Body of pancreas (tissue), 4 donors: Measurements from ENCODE around the gene F11R.

Experiments
- POLR2A ChIP-seq, 3 donors: fragments of 450-650 bp; IDR thresholded peaks; one replicate each; pipeline ENCODE4 v1.6.1; 2016; ENCODE audit warnings: antibody characterized with exemption in 3 of 3, mild to moderate bottlenecking in 2 of 3
- TF ChIP-seq, protein P1 (sequence below), 7 experiments: fragments of 450-650 bp in 4 of 7; fragments of 200-600 bp in 3 of 7; sonication (generic) in 3 of 7; IDR thresholded peaks; one replicate each; pipeline ENCODE4 v1.5.1; 2016 to 2019; ENCODE audit warnings: antibody characterized with exemption in 7 of 7

DNA sequence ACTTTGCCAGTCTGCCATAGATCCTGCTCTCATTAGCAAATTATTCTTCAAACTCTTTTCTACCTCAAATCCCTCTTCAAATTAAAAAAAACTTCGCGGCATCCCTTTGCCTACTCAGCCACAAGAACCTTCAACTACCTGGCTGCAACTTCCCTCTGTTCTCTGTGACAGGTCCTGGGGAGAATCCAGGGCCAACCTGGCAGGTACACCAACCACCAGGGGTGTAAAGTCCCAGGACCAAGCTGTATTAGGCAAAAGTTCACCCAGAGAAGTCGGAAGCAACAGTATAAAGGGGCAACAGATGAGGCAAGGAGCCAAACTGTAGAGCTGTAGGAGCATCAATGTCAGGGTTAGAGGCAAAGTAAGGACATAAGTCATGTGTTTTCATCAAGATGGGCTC is 48.0 kb downstream of the F11R start:
- TF ChIP-seq, protein P1, sequence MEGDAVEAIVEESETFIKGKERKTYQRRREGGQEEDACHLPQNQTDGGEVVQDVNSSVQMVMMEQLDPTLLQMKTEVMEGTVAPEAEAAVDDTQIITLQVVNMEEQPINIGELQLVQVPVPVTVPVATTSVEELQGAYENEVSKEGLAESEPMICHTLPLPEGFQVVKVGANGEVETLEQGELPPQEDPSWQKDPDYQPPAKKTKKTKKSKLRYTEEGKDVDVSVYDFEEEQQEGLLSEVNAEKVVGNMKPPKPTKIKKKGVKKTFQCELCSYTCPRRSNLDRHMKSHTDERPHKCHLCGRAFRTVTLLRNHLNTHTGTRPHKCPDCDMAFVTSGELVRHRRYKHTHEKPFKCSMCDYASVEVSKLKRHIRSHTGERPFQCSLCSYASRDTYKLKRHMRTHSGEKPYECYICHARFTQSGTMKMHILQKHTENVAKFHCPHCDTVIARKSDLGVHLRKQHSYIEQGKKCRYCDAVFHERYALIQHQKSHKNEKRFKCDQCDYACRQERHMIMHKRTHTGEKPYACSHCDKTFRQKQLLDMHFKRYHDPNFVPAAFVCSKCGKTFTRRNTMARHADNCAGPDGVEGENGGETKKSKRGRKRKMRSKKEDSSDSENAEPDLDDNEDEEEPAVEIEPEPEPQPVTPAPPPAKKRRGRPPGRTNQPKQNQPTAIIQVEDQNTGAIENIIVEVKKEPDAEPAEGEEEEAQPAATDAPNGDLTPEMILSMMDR (IDR thresholded peaks at IDR 0.05): peak in 1 of 7 experiments; percentile 15
- TF ChIP-seq POLR2A (IDR thresholded peaks at IDR 0.05): no peak
